ENCODE data around the gene GDAP2. TPM values are rescaled to one million over a fixed set of nuclear protein-coding genes. Genes with fewer than 3 reads are reported as not detected.

The GDAP2 gene
- total RNA-seq, 1 donor, result 26.8 TPM

GRCh38 chr1:117826540-117827078, 102.8 kb downstream of the GDAP2 start:
- no peaks in the 10 kb centered on the region for H3K27me3 ChIP-seq (ENCODE audit: insufficient read depth, low read length)
- peak overlapping the region; percentile 13 for H3K4me3 ChIP-seq (ENCODE audit: insufficient read depth, low read length)
- no peaks in the 10 kb centered on the region for H3K9me3 ChIP-seq (ENCODE audit: low read depth, low read length)

DNA sequence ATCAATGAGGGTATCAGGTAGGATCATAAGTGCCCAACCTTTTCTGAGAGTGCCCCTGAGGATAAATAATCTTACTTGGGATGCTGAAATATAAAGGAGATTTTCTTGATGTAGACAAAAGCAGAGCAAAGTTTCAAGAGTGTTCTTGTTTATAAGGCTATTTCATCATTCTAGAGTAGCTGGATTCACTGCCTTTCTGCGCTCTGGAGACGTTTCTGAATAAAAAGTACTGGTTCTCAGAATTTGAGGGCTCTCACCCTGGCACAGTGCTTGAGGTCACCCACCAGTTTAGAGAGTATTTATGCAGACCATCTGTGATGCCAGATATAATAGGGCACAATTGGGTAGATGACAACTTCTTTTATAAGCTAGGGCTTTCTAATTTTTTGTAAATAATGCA, 103.3 kb downstream of the GDAP2 start:
- TF ChIP-seq, protein P1, sequence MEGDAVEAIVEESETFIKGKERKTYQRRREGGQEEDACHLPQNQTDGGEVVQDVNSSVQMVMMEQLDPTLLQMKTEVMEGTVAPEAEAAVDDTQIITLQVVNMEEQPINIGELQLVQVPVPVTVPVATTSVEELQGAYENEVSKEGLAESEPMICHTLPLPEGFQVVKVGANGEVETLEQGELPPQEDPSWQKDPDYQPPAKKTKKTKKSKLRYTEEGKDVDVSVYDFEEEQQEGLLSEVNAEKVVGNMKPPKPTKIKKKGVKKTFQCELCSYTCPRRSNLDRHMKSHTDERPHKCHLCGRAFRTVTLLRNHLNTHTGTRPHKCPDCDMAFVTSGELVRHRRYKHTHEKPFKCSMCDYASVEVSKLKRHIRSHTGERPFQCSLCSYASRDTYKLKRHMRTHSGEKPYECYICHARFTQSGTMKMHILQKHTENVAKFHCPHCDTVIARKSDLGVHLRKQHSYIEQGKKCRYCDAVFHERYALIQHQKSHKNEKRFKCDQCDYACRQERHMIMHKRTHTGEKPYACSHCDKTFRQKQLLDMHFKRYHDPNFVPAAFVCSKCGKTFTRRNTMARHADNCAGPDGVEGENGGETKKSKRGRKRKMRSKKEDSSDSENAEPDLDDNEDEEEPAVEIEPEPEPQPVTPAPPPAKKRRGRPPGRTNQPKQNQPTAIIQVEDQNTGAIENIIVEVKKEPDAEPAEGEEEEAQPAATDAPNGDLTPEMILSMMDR (IDR thresholded peaks at IDR 0.05; ENCODE audit: extremely low read depth, low read depth, low read length), result no peak
- Histone ChIP-seq H3K36me3 (ENCODE audit: insufficient read depth, low read length) (no peaks in the 10 kb centered on the region), H3K4me2 (ENCODE audit: insufficient read depth, low read length) (peak overlapping the region; percentile 52), H3K4me3 (ENCODE audit: insufficient read depth, low read length) (no peak overlapping the region), H3K79me2 (ENCODE audit: insufficient read depth, low read length) (no peaks in the 10 kb centered on the region), H3K4me1 (ENCODE audit: insufficient read depth, low read length) (peaks cover 54% of the 10 kb centered on the region), H3K27ac (ENCODE audit: low read depth, low read length) (peak overlapping the region; percentile 90), H2AFZ (ENCODE audit: low read length) (no peak overlapping the region), H3K27me3 (ENCODE audit: insufficient read depth, low read length) (no peaks in the 10 kb centered on the region), H3K9me3 (ENCODE audit: low read depth, low read length) (no peaks in the 10 kb centered on the region), H4K20me1 (ENCODE audit: insufficient read depth, low read length) (no peaks in the 10 kb centered on the region)
- DNase-seq (ENCODE audit: insufficient read length, low spot score, missing footprints), result no peak

More at GRCh38 chr1:117826540-117827078, 102.8 kb downstream of the GDAP2 start:
- peak overlapping the region; percentile 90 for H3K27ac ChIP-seq (ENCODE audit: low read depth, low read length)
- H3K4me2 ChIP-seq (ENCODE audit: insufficient read depth, low read length), result peak overlapping the region; percentile 52
- no peaks in the 10 kb centered on the region for H4K20me1 ChIP-seq (ENCODE audit: insufficient read depth, low read length)
- H3K36me3 ChIP-seq (ENCODE audit: insufficient read depth, low read length), result no peaks in the 10 kb centered on the region
- no peak overlapping the region for H2AFZ ChIP-seq (ENCODE audit: low read length)
- no peaks in the 10 kb centered on the region for H3K79me2 ChIP-seq (ENCODE audit: insufficient read depth, low read length)
- peaks cover 49% of the 10 kb centered on the region for H3K4me1 ChIP-seq (ENCODE audit: insufficient read depth, low read length)
- DNase-seq (ENCODE audit: insufficient read length, low spot score, missing footprints), result no peak
- TF ChIP-seq, protein P1 (IDR thresholded peaks at IDR 0.05; ENCODE audit: extremely low read depth, low read depth, low read length), result no peak

DNA sequence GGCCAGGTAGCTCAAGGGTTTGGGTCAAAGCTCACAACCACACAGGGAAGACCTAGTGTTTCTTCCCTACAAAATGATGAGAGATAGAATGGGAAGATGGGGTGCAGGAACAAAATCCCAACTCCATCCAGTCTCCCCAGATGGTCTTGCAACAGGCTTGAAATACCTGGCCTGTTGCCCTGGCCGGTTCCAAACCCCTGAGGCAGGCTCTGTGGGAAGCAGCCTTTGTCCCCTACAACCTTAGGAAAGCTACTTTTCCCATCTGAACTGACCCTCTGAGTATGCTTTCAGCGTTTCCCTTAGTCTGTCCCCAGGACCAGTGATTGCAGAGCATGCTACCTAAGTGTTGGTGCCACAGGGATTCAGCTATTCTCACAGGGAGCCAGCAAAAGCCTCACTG, 104.0 kb downstream of the GDAP2 start:
- H3K27ac ChIP-seq (ENCODE audit: low read depth, low read length), result peak overlapping the region; percentile 90
- no peaks in the 10 kb centered on the region for H3K79me2 ChIP-seq (ENCODE audit: insufficient read depth, low read length)
- peaks cover 55% of the 10 kb centered on the region for H3K4me1 ChIP-seq (ENCODE audit: insufficient read depth, low read length)
- H3K27me3 ChIP-seq (ENCODE audit: insufficient read depth, low read length), result no peaks in the 10 kb centered on the region
- no peak overlapping the region for H3K4me3 ChIP-seq (ENCODE audit: insufficient read depth, low read length)
- H2AFZ ChIP-seq (ENCODE audit: low read length), result no peak overlapping the region
- H3K4me2 ChIP-seq (ENCODE audit: insufficient read depth, low read length), result no peak overlapping the region
- DNase-seq (ENCODE audit: insufficient read length, low spot score, missing footprints), result no peak
- H3K9me3 ChIP-seq (ENCODE audit: low read depth, low read length), result no peaks in the 10 kb centered on the region
- no peaks in the 10 kb centered on the region for H4K20me1 ChIP-seq (ENCODE audit: insufficient read depth, low read length)
- TF ChIP-seq, protein P1 (IDR thresholded peaks at IDR 0.05; ENCODE audit: extremely low read depth, low read depth, low read length), result no peak
- no peaks in the 10 kb centered on the region for H3K36me3 ChIP-seq (ENCODE audit: insufficient read depth, low read length)

- Histone ChIP-seq H3K36me3 (ENCODE audit: insufficient read depth, low read length) (no peaks in the 10 kb centered on the region), H3K27ac (ENCODE audit: low read depth, low read length) (no peak overlapping the region), H2AFZ (ENCODE audit: low read length) (no peak overlapping the region), H3K79me2 (ENCODE audit: insufficient read depth, low read length) (no peaks in the 10 kb centered on the region), H3K4me1 (ENCODE audit: insufficient read depth, low read length) (peaks cover 55% of the 10 kb centered on the region), H3K4me3 (ENCODE audit: insufficient read depth, low read length) (no peak overlapping the region), H3K9me3 (ENCODE audit: low read depth, low read length) (no peaks in the 10 kb centered on the region), H4K20me1 (ENCODE audit: insufficient read depth, low read length) (no peaks in the 10 kb centered on the region), H3K27me3 (ENCODE audit: insufficient read depth, low read length) (no peaks in the 10 kb centered on the region), H3K4me2 (ENCODE audit: insufficient read depth, low read length) (no peak overlapping the region)
- no peak for DNase-seq (ENCODE audit: insufficient read length, low spot score, missing footprints)
- TF ChIP-seq, protein P1 (IDR thresholded peaks at IDR 0.05; ENCODE audit: extremely low read depth, low read depth, low read length), result no peak
Observed at GRCh38 chr1:117824616-117825015, 104.8 kb downstream of the GDAP2 start.
